ENCODE data around the gene SEC14L5. TPM values are rescaled to one million over a fixed set of nuclear protein-coding genes. Genes with fewer than 3 reads are reported as not detected.

The SEC14L5 gene
- total RNA-seq, 1 donor from 2014 or later, result 0.41 TPM

DNA sequence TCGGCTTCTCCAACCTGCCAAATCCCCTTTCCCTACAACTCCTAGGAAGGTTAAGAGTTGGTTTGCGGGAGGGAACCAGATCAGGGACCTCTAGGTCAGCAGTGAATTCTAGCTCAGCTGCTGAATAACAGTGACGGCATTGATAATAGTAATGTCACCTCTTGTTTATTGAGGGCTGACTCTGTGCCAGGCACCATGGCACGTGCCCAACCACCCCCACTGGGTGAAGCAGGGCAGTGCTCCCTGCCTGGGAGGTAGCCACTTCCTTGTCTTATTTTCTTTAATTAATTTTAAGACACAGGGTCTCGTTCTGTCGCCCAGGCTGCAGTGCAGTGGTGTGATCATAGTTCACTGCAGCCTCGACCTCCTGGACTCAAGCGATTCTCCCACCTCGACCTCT lies 15.6 kb upstream of the SEC14L5 start:
- peaks cover 5% of the 10 kb centered on the region for H3K27me3 ChIP-seq (ENCODE audit: low read depth)
- no peak for ATAC-seq
- H3K9me3 ChIP-seq, result no peaks in the 10 kb centered on the region
- no peak for DNase-seq
- TF ChIP-seq, protein P1, sequence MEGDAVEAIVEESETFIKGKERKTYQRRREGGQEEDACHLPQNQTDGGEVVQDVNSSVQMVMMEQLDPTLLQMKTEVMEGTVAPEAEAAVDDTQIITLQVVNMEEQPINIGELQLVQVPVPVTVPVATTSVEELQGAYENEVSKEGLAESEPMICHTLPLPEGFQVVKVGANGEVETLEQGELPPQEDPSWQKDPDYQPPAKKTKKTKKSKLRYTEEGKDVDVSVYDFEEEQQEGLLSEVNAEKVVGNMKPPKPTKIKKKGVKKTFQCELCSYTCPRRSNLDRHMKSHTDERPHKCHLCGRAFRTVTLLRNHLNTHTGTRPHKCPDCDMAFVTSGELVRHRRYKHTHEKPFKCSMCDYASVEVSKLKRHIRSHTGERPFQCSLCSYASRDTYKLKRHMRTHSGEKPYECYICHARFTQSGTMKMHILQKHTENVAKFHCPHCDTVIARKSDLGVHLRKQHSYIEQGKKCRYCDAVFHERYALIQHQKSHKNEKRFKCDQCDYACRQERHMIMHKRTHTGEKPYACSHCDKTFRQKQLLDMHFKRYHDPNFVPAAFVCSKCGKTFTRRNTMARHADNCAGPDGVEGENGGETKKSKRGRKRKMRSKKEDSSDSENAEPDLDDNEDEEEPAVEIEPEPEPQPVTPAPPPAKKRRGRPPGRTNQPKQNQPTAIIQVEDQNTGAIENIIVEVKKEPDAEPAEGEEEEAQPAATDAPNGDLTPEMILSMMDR (IDR thresholded peaks at IDR 0.05), result no peak
- H3K4me3 ChIP-seq, result no peak overlapping the region
- peak overlapping the region; percentile 77 for H3K27ac ChIP-seq
- intact Hi-C loops (cut with DNase I), result no loop called here
- H3K4me1 ChIP-seq, result peaks cover 44% of the 10 kb centered on the region
- no peaks in the 10 kb centered on the region for H3K36me3 ChIP-seq

DNA sequence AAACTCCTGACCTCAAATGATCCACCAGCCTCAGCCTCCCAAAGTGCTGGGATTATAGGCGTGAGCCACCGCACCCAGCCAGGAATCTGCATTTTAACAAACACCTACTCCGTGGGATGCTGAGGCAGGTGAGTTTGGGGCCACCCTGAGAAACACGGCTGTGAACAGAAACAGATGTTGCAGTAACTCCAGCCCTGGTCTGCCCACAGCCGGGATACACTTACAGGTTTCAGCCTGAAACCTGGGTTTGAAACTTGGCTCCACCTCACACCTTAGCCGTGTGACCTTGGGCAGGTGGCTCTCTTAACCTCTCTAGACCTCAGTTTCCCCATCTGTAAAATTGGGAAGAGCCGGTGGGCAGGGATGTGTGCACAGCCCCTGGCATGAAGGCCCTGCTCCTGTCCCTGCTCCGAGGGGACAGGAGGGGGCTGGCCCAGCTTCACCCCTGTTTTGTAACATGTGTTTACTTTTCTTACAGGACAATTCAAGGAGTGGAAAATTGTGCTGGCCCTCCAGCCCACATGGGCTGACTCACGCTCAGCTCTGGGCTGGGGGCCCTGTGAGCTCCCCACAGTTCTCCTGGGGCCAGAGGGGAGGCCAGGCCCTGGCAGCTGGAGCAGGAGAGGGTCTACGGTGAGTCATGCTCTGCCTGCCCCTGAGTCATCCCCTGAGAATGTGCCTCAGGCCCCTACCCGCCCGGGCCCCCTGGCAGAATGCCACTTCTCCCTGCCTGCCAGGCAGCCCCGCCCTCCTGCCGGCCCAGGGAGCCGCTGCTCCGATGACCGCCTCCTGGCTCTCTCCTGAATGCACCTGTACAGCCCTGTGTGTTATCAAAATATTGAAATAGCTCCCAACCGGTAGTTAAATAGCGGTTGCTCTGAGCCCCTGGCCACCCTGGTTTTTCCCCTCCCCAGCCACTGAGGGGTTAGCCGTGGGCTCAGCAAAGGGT lies 13.5 kb upstream of the SEC14L5 start:
- Histone ChIP-seq H3K4me3 (peak overlapping the region; percentile 4), H3K36me3 (no peaks in the 10 kb centered on the region), H3K9me3 (no peaks in the 10 kb centered on the region), H3K4me1 (peaks cover 38% of the 10 kb centered on the region), H3K27me3 (ENCODE audit: low read depth) (no peaks in the 10 kb centered on the region), H3K27ac (peak overlapping the region; percentile 79)
- TF ChIP-seq, protein P1 (IDR thresholded peaks at IDR 0.05), result no peak
- DNase-seq (peak; percentile 91), ATAC-seq (peak; percentile 94 to 95)
- intact Hi-C loops (cut with DNase I), result no loop called here

DNA sequence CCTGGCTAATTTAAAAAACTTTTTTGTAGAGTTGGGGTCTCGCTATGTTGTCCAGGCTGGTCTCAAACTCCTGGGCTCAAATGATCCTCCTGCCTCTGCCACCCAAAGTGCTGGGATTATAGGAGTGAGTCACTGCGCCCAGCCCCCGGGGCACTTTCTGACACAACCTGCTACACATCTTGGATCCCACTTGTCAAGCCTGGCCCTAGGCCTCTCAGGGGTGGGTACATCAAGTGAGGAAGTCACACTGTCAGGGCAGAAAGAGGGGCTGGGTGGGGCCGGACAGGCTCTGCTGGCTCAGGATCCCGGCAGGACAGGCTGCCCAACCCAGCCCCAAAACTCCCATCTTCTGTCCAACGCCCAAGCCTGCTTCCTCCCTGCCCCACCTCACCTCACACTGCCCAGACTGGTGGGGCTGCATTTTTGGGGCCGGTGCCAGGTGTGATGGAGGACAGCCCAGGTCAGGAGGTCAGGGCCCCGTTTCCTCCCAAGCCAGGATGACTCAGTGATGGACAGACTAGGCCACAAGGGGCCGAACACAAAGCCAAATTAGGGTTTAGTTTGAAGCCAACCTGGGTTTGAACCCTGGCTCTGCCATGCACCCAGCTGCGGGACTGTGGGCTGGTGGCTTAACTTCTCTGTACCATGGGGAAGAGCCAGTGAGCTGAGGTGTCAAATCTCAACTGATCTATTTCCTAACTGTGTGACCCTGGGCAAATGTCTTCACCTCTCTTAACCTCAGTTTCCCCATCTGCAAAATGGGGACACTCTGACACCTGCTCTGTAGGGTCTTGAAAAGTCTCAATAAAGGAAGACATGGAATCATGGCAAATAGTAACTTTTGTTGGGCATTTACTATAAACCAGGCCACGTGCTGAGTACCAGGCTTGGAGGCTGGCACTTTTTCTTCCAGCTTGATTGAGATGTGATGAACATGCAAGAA lies 12.3 kb upstream of the SEC14L5 start:
- H3K27me3 ChIP-seq (ENCODE audit: low read depth), result no peaks in the 10 kb centered on the region
- DNase-seq (peak; percentile 67), ATAC-seq (peak; percentile 47 to 48)
- TF ChIP-seq, protein P1 (IDR thresholded peaks at IDR 0.05), result no peak
- H3K36me3 ChIP-seq, result no peaks in the 10 kb centered on the region
- H3K27ac ChIP-seq, result peak overlapping the region; percentile 79
- peaks cover 38% of the 10 kb centered on the region for H3K4me1 ChIP-seq
- intact Hi-C loops (cut with DNase I), result no loop called here
- no peaks in the 10 kb centered on the region for H3K9me3 ChIP-seq
- no peak overlapping the region for H3K4me3 ChIP-seq

DNA sequence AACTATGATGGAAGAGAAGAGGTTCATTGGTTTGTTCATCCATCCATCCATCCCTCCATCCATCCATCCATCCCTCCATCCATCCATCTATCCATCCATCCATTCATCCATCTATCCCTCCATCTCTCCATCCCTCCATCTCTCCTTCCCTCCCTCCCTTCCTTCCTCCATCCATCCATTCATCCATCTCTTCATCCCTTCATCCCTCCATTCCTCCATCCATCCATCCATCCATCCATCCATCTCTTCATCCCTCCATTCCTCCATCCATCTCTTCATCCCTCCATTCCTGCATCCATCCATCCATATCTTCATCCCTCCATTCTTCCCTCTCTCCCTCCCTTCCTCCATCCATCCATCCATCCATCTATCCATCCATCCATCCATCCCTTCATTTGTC lies 11.2 kb upstream of the SEC14L5 start:
- H3K27me3 ChIP-seq (ENCODE audit: low read depth), result no peaks in the 10 kb centered on the region
- no peaks in the 10 kb centered on the region for H3K9me3 ChIP-seq
- DNase-seq (no peak), ATAC-seq (no peak)
- no peak overlapping the region for H3K27ac ChIP-seq
- TF ChIP-seq, protein P1 (IDR thresholded peaks at IDR 0.05), result no peak
- H3K36me3 ChIP-seq, result no peaks in the 10 kb centered on the region
- H3K4me1 ChIP-seq, result peaks cover 38% of the 10 kb centered on the region
- H3K4me3 ChIP-seq, result no peak overlapping the region
- intact Hi-C loops (cut with DNase I), result no loop called here

DNA sequence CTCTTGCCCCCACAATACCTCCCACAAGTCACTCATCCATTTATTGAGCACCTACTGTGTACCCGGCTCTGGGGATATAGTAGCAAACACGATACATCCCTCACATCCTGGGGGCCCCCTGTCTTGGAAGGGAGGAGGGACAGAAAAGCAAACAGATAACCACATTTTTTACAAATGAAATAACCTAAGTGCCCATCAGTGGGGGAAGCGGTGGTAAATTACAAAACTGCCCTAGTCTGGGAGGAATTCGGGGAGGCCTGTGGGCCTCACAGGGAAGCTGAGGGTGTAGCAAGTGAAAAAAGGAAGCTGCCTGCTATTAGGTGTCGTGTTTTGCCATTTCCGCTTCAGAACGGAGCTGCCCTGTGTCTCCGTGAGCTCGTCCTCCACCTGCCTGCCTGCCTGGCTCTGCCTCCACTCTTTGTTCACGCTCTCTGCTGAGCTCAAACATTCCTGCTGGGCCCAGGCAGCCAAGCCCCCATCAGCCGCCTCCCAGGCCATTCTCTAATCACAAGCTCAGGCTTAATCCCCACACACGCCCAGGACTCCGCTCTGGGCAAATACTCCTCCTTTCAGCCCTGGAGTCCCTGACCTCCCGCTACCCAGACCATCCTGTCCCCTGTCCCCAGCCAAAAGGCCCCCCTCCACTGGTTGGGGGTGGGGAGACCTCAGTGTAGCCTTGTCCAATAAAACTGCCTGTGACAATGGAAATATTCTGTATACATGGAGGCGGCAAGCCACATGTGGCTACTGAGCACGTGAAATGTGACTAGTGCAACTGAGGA lies 10.2 kb upstream of the SEC14L5 start:
- peaks cover 32% of the 10 kb centered on the region for H3K4me1 ChIP-seq
- intact Hi-C loops (cut with DNase I), result no loop called here
- H3K27me3 ChIP-seq (ENCODE audit: low read depth), result no peaks in the 10 kb centered on the region
- DNase-seq (no peak), ATAC-seq (no peak)
- TF ChIP-seq, protein P1 (IDR thresholded peaks at IDR 0.05), result no peak
- no peaks in the 10 kb centered on the region for H3K36me3 ChIP-seq
- H3K9me3 ChIP-seq, result no peaks in the 10 kb centered on the region
- H3K4me3 ChIP-seq, result no peak overlapping the region
- H3K27ac ChIP-seq, result no peak overlapping the region
